Thyroid gland (tissue), 4 donors: ENCODE measurements around the gene WDR77. TPM values are rescaled to one million over a fixed set of nuclear protein-coding genes. Genes with fewer than 3 reads are reported as not detected.

Source experiments
- DNase-seq, 2 donors: peaks; one replicate each; pipeline ENCODE4 v3.0.0-alpha.2; 2019
- H3K27ac ChIP-seq, 3 donors: fragments of 200-600 bp; sonication (generic); 1 replicate in 2 of 3; 2 replicates in 1 of 3; pipeline ENCODE4 v1.5.1; 2016 to 2019; ENCODE audit warnings: mild to moderate bottlenecking in 1 of 3, moderate library complexity in 1 of 3
- H3K27me3 ChIP-seq: fragments of 200-600 bp; sonication (generic); one replicate; pipeline ENCODE4 v1.5.1; 2019
- H3K36me3 ChIP-seq, 2 donors: fragments of 200-600 bp; sonication (generic); one replicate each; pipeline ENCODE4 v1.5.1; 2016 to 2019
- H3K4me1 ChIP-seq, 2 donors: fragments of 200-600 bp; sonication (generic); one replicate each; pipeline ENCODE4 v1.5.1; 2017 to 2019
- H3K4me3 ChIP-seq, 3 donors: fragments of 200-600 bp; sonication (generic); replicated peaks in 1 of 3; 1 replicate in 2 of 3; 2 replicates in 1 of 3; pipeline ENCODE4 v1.5.1; 2016; ENCODE audit warnings: mild to moderate bottlenecking in 1 of 3
- H3K9me3 ChIP-seq: fragments of 200-600 bp; sonication (generic); one replicate; pipeline ENCODE4 v1.5.1; 2017
- CTCF ChIP-seq, 6 experiments: fragments of 200-600 bp in 3 of 6; fragments of 450-650 bp in 3 of 6; sonication (generic) in 3 of 6; IDR thresholded peaks; one replicate each; pipeline ENCODE4 v1.5.1; 2016 to 2019; ENCODE audit warnings: antibody characterized with exemption in 6 of 6, mild to moderate bottlenecking in 2 of 6, inconsistent platforms in 1 of 6, moderate library complexity in 1 of 6
- POLR2A ChIP-seq, 2 donors: fragments of 450-650 bp; IDR thresholded peaks; one replicate each; pipeline ENCODE4 v1.6.1; 2017; ENCODE audit warnings: antibody characterized with exemption in 2 of 2, mild to moderate bottlenecking in 2 of 2, moderate library complexity in 1 of 2
- whole genome bisulfite sequencing, 2 donors: methylation state at CpG; one replicate each; pipeline ENCODE4 v1.1.5; 2017; 5-methylcytosine and 5-hydroxymethylcytosine counted together
- intact Hi-C: fragments of 100-400 bp; cut with DNase I; formaldehyde crosslinking; loops from one replicate; pipeline ENCODE4 v1.15.1; 2023
- total RNA-seq, 4 donors: library from RNA; depleted of rRNA; stranded (reverse); fragments of >200 nt; gene quantifications; one replicate each; pipeline ENCODE4 v1.2.3, GENCODE V29; 2016

The WDR77 gene
- total RNA-seq, 4 donors from 2014 or later: 19.5 to 36.1 (median 26.3) TPM

DNA sequence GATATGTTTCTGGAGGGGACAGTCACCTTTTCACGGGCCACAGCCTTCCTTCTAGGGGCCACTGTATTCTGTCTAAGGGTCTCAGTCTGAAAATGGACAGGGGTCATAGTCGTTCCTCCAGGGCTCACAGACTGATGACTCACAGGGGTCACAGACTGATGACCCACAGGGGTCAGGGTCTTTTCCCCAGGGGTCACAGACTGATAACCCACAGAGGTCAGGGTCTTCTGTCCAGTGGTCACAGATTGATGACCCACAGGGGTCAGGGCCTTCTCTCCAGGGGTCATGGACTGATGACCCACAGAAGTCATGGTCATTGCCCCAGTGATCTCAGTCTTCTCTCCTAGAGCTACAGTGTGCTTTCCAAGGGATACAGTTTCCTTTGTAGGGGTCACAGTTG is 34.3 kb downstream of the WDR77 start:
- Histone ChIP-seq H3K9me3 (no peaks in the 10 kb centered on the region), H3K4me3 (no peak overlapping the region), H3K36me3 (no peaks in the 10 kb centered on the region), H3K4me1 (peaks cover 9 to 15% of the 10 kb centered on the region in 2 donors), H3K27me3 (no peaks in the 10 kb centered on the region), H3K27ac (no peak overlapping the region)
- 63 to 88% methylated on average over 1 to 2 of the region's 2 CpGs for WGBS, 2 donors
- no peak for TF ChIP-seq POLR2A (IDR thresholded peaks at IDR 0.05)
- TF ChIP-seq CTCF (IDR thresholded peaks at IDR 0.05): no peak
- DNase-seq: no peak
- intact Hi-C loops: no loop called here

DNA sequence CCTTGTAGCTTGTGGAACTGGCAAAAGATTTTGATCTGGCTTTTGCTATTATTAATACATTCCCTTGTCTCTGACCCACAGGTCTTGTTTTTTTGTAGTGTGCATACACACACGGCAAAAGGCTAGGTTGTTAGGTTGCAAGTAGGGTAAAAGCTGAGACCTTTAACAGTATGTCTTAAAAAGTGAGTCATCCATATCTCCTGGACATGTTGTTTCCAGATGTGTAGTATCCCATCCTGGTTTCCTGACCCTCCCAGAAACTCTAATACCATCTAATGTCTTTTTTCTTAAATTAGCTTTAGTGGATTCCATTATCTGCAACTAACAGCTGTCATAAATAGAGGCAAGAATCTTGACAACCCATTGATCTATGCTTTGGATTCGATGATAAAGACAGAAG is 36.2 kb downstream of the WDR77 start:
- 83 to 86% methylated on average over 2 of the region's 2 CpGs for WGBS, 2 donors
- H3K4me3 ChIP-seq: no peak overlapping the region
- no peaks in the 10 kb centered on the region for H3K27me3 ChIP-seq
- no peak overlapping the region for H3K27ac ChIP-seq
- no peaks in the 10 kb centered on the region for H3K36me3 ChIP-seq
- no peaks in the 10 kb centered on the region for H3K4me1 ChIP-seq
- intact Hi-C loops: no loop called here
- no peaks in the 10 kb centered on the region for H3K9me3 ChIP-seq
- DNase-seq: no peak
- TF ChIP-seq CTCF (IDR thresholded peaks at IDR 0.05): no peak
- TF ChIP-seq POLR2A (IDR thresholded peaks at IDR 0.05): no peak

DNA sequence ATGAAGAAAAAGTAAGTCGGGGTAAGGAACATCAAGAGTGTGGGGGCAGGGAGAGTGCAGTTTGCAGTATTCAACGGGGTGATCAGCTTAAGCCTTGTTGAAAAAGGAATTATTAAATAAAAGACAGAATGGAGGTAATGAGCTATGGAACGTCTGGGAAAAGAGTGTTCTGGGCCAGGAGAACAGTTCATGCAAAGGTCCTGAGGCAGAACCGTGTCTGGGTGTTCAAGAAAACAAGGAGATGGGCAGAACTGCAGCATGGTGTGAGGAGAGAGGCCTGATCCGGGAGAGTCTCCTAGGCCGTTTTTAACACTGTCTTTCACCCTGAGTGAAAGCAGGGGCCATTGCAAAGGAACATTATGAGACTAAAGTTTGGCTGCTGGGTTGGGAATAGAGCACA is 41.8 kb downstream of the WDR77 start:
- Histone ChIP-seq H3K9me3 (no peaks in the 10 kb centered on the region), H3K4me1 (no peaks in the 10 kb centered on the region), H3K36me3 (no peaks in the 10 kb centered on the region), H3K4me3 (no peak overlapping the region), H3K27me3 (no peaks in the 10 kb centered on the region), H3K27ac (no peak overlapping the region)
- WGBS, 2 donors: 75 to 78% methylated on average over 6 of the region's 6 CpGs
- intact Hi-C loops: no loop called here
- no peak for TF ChIP-seq CTCF (IDR thresholded peaks at IDR 0.05)
- no peak for TF ChIP-seq POLR2A (IDR thresholded peaks at IDR 0.05)
- no peak for DNase-seq

- Histone ChIP-seq H3K27me3 (no peaks in the 10 kb centered on the region), H3K27ac (no peak overlapping the region), H3K4me1 (no peaks in the 10 kb centered on the region), H3K4me3 (no peak overlapping the region), H3K36me3 (no peaks in the 10 kb centered on the region), H3K9me3 (no peaks in the 10 kb centered on the region)
- WGBS, 2 donors: 0 to 9% methylated on average over 2 of the region's 2 CpGs
- peak; percentile 54 to 67 for DNase-seq
- TF ChIP-seq POLR2A (IDR thresholded peaks at IDR 0.05) (no peak), CTCF (IDR thresholded peaks at IDR 0.05) (no peak)
- intact Hi-C loops: no loop called here
Measured at GRCh38 chr1:111406321-111406768, 42.7 kb downstream of the WDR77 start.

GRCh38 chr1:111404588-111404987 is 44.5 kb downstream of the WDR77 start:
- H3K9me3 ChIP-seq: no peaks in the 10 kb centered on the region
- intact Hi-C loops: loop anchor here (5.0 kb wide), 1 partner anchor 182 kb away; no protein-coding TSS in a partner anchor
- no peak for DNase-seq
- H3K27me3 ChIP-seq: no peaks in the 10 kb centered on the region
- WGBS, 2 donors: 82 to 84% methylated on average over 4 of the region's 4 CpGs
- H3K27ac ChIP-seq: no peak overlapping the region
- no peaks in the 10 kb centered on the region for H3K4me1 ChIP-seq
- TF ChIP-seq CTCF (IDR thresholded peaks at IDR 0.05) (no peak), POLR2A (IDR thresholded peaks at IDR 0.05) (no peak)
- H3K4me3 ChIP-seq: no peak overlapping the region
- no peaks in the 10 kb centered on the region for H3K36me3 ChIP-seq
